HCT116 (cell line): ENCODE data around the gene COTL1. TPM values are rescaled to one million over a fixed set of nuclear protein-coding genes. Genes with fewer than 3 reads are reported as not detected.

ENCODE experiments used
- ATAC-seq: fragments of 200-7000 bp; cut with Tn5 transposase; 2 replicates; pipeline ENCODE4 v1.9.1; 2020; ENCODE audit warnings: mild to moderate bottlenecking, moderate library complexity
- BruUV-seq: library from RNA; stranded (reverse); fragments of 400-500 nt; replicated peaks from 2 replicates; lab custom pipeline; 2021; lab: Mats Ljungman, UMichigan
- CTCF ChIA-PET: fragments of 300-600 bp; sonication (Branson Sonifier 250); formaldehyde crosslinking; loops from one replicate; lab custom pipeline; 2021; ENCODE audit warnings: antibody characterized with exemption; lab: Charles Lee
- POLR2A ChIA-PET: fragments of 300-600, 350-600 bp; sonication (Branson Sonifier 250); formaldehyde crosslinking; loops from one replicate; lab custom pipeline; 2021; ENCODE audit warnings: antibody characterized with exemption; lab: Charles Lee
- RAD21 ChIA-PET, 2 experiments: fragments of 300-600 bp; sonication (Branson Sonifier 250); formaldehyde crosslinking; loops; one replicate each; lab custom pipeline; 2023; ENCODE audit warnings: low total read pairs in 2 of 2; ENCODE audit not compliant: uncharacterized antibody in 2 of 2, unreplicated experiment in 2 of 2, low non-redundant PET in 1 of 2; lab: Charles Lee
- DNase-seq: peaks from one replicate; pipeline ENCODE4 v3.0.0-alpha.2; 2010; ENCODE audit warnings: low read depth, low spot score
- H2AFZ ChIP-seq: fragments of 200-600 bp; shearing (Covaris generic), sonication (generic); 2 replicates; pipeline ENCODE4 v1.6.1; 2017; ENCODE audit warnings: low read depth, mixed run types, mixed read lengths, antibody characterized with exemption, low read length; ENCODE audit not compliant: poor library complexity, severe bottlenecking
- H3K27ac ChIP-seq: 2 replicates; pipeline ENCODE4 v1.5.1; 2012; ENCODE audit warnings: low read depth, low read length
- H3K27me3 ChIP-seq: fragments of 200-600 bp; sonication (generic); 2 replicates; pipeline ENCODE4 v1.6.1; 2016; ENCODE audit warnings: mixed run types, low read length, mixed read lengths; ENCODE audit not compliant: insufficient read depth
- H3K36me3 ChIP-seq, 2 experiments: fragments of 200-500 bp in 1 of 2; fragments of 200-600 bp in 1 of 2; sonication (Bioruptor generic) in 1 of 2; sonication (generic) in 1 of 2; 2 replicates each; pipeline versions ENCODE4 v1.5.1 to v1.6.1; 2014 to 2016; ENCODE audit warnings: low read length in 2 of 2, inconsistent platforms in 1 of 2, mixed read lengths in 1 of 2, mixed run types in 1 of 2; ENCODE audit not compliant: insufficient read depth in 2 of 2, control insufficient read depth in 1 of 2
- H3K4me1 ChIP-seq, 2 experiments: fragments of 200-600 bp in 1 of 2; sonication (generic) in 1 of 2; 2 replicates each; pipeline versions ENCODE4 v1.5.1 to v1.6.1; 2012 to 2017; ENCODE audit warnings: low read length in 2 of 2, inconsistent platforms in 1 of 2, mild to moderate bottlenecking in 1 of 2, mixed read lengths in 1 of 2, mixed run types in 1 of 2, moderate library complexity in 1 of 2; ENCODE audit not compliant: insufficient read depth in 2 of 2, control insufficient read depth in 1 of 2
- H3K4me2 ChIP-seq: fragments of 200-600 bp; sonication (generic); 2 replicates; pipeline ENCODE4 v1.6.1; 2017; ENCODE audit warnings: mixed run types, low read length, mixed read lengths
- H3K4me3 ChIP-seq, 2 experiments: fragments of 200-600 bp in 1 of 2; sonication (generic) in 1 of 2; replicated peaks in 1 of 2; 2 replicates each; pipeline ENCODE4 v1.5.1; 2011 to 2016; ENCODE audit warnings: low read length in 2 of 2, control low read depth in 1 of 2, low read depth in 1 of 2, mild to moderate bottlenecking in 1 of 2, mixed read lengths in 1 of 2, mixed run types in 1 of 2
- H3K79me2 ChIP-seq: fragments of 200-600 bp; sonication (generic); 2 replicates; pipeline ENCODE4 v1.6.1; 2017; ENCODE audit warnings: mild to moderate bottlenecking, mixed run types, low read length, moderate library complexity, mixed read lengths; ENCODE audit not compliant: insufficient read depth
- H3K9ac ChIP-seq: fragments of 200-600 bp; sonication (generic); 2 replicates; pipeline ENCODE4 v1.6.1; 2016; ENCODE audit warnings: low read length, mixed read lengths
- H3K9me2 ChIP-seq: fragments of 200-600 bp; sonication (generic), shearing (Covaris generic); 2 replicates; pipeline ENCODE4 v1.6.1; 2017; ENCODE audit warnings: mixed run types, mild to moderate bottlenecking, moderate library complexity; ENCODE audit not compliant: insufficient read depth
- H3K9me3 ChIP-seq, 2 experiments: fragments of 200-500 bp in 1 of 2; fragments of 200-600 bp in 1 of 2; sonication (Bioruptor generic) in 1 of 2; sonication (generic) in 1 of 2; 2 replicates each; pipeline ENCODE4 v1.6.1; 2014 to 2017; ENCODE audit warnings: low read length in 2 of 2, mixed read lengths in 2 of 2, inconsistent platforms in 1 of 2, low read depth in 1 of 2, mild to moderate bottlenecking in 1 of 2, mixed run types in 1 of 2, moderate library complexity in 1 of 2; ENCODE audit not compliant: control insufficient read depth in 1 of 2, insufficient read depth in 1 of 2
- H4K20me1 ChIP-seq: fragments of 200-600 bp; sonication (generic), shearing (Covaris generic); 2 replicates; pipeline ENCODE4 v1.6.1; 2017; ENCODE audit warnings: mixed run types, mild to moderate bottlenecking, moderate library complexity; ENCODE audit not compliant: insufficient read depth
- CBX3 ChIP-seq: IDR thresholded peaks from 2 replicates; pipeline ENCODE4 v1.6.1; 2012; ENCODE audit warnings: low read depth
- CEBPB ChIP-seq: IDR thresholded peaks from 2 replicates; pipeline ENCODE4 v1.6.1; 2012; ENCODE audit warnings: low read depth
- ELF1 ChIP-seq: IDR thresholded peaks from 2 replicates; pipeline ENCODE4 v1.6.1; 2012; ENCODE audit warnings: low read depth, borderline replicate concordance
- EZH2 ChIP-seq: fragments of 200-600 bp; sonication (generic); IDR thresholded peaks from 2 replicates; pipeline ENCODE4 v1.6.1; 2017; ENCODE audit warnings: antibody characterized with exemption, mixed run types
- EZH2phosphoT487 ChIP-seq: fragments of 200-600 bp; IDR thresholded peaks from 2 replicates; pipeline ENCODE4 v1.6.1; 2018; ENCODE audit warnings: antibody characterized with exemption, borderline replicate concordance
- JUND ChIP-seq: IDR thresholded peaks from 2 replicates; pipeline ENCODE4 v1.6.1; 2012
- REST ChIP-seq: IDR thresholded peaks from 2 replicates; pipeline ENCODE4 v1.6.1; 2012; ENCODE audit warnings: low read depth
- ZBTB33 ChIP-seq: IDR thresholded peaks from 2 replicates; pipeline ENCODE4 v1.6.1; 2011; ENCODE audit warnings: mild to moderate bottlenecking, low read length, moderate library complexity; ENCODE audit not compliant: insufficient replicate concordance; ENCODE audit errors: extremely low read depth
- intact Hi-C: fragments of 100-400 bp; cut with micrococcal nuclease; formaldehyde crosslinking; loops from 2 replicates; pipeline ENCODE4 v1.10.0; 2022
- total RNA-seq: library from RNA; stranded (reverse); gene quantifications from one replicate; pipeline ENCODE4 v1.2.1, GENCODE V29; 2021; ENCODE audit not compliant: unreplicated experiment

Gene COTL1
- total RNA-seq, 1 experiment from 2014 or later = 276 TPM

- ChIA-PET POLR2A (no interaction called here), CTCF (no interaction called here), RAD21 (interaction anchor here in 1 of 2 experiments (0.6 kb wide), 1 partner anchor 19 kb away, joined by 3 read pairs; no protein-coding TSS in a partner anchor)
- H3K36me3 ChIP-seq = peaks cover 0 to 14% of the 10 kb centered on the region in 2 experiments; a peak in 2 of 4 replicates
- H3K79me2 ChIP-seq = peaks cover 54% of the 10 kb centered on the region; the same call in 1 of the 2 replicates
- no peak overlapping the region for H3K4me3 ChIP-seq
- H3K4me1 ChIP-seq = peaks cover 0 to 9% of the 10 kb centered on the region in 2 experiments; a peak in 1 of 4 replicates
- BruUV-seq = no TSS peak
- H2AFZ ChIP-seq = no peak overlapping the region
- ATAC-seq (no peak), DNase-seq (no peak)
- no peak overlapping the region for H3K27ac ChIP-seq
- H3K27me3 ChIP-seq = no peaks in the 10 kb centered on the region
- intact Hi-C loops = no loop called here
- TF ChIP-seq REST = no peak
- H4K20me1 ChIP-seq = no peaks in the 10 kb centered on the region
- no peak overlapping the region for H3K9ac ChIP-seq
- H3K9me2 ChIP-seq = no peaks in the 10 kb centered on the region
- H3K4me2 ChIP-seq = no peak overlapping the region
- peaks cover 0 to 13% of the 10 kb centered on the region in 2 experiments; a peak in 1 of 4 replicates for H3K9me3 ChIP-seq
Observed at GRCh38 chr16:84571506-84571905, 46.4 kb downstream of the COTL1 start.

- no peak overlapping the region for H3K9ac ChIP-seq
- H3K9me2 ChIP-seq = no peaks in the 10 kb centered on the region
- DNase-seq (no peak), ATAC-seq (no peak)
- ChIA-PET CTCF (no interaction called here), RAD21 (interaction anchor here in 1 of 2 experiments (0.6 kb wide), 1 partner anchor 19 kb away, joined by 3 read pairs; no protein-coding TSS in a partner anchor), POLR2A (no interaction called here)
- no peak overlapping the region for H3K4me3 ChIP-seq
- H3K4me2 ChIP-seq = no peak overlapping the region
- H4K20me1 ChIP-seq = no peaks in the 10 kb centered on the region
- intact Hi-C loops = no loop called here
- no peaks in the 10 kb centered on the region for H3K27me3 ChIP-seq
- H3K4me1 ChIP-seq = peaks cover 0 to 9% of the 10 kb centered on the region in 2 experiments; a peak in 1 of 4 replicates
- BruUV-seq = no TSS peak
- H2AFZ ChIP-seq = no peak overlapping the region
- H3K79me2 ChIP-seq = peaks cover 48% of the 10 kb centered on the region; the same call in 1 of the 2 replicates
- peaks cover 0 to 19% of the 10 kb centered on the region in 2 experiments; a peak in 3 of 4 replicates for H3K36me3 ChIP-seq
- H3K27ac ChIP-seq = no peak overlapping the region
- H3K9me3 ChIP-seq = peaks cover 0 to 13% of the 10 kb centered on the region in 2 experiments; a peak in 1 of 4 replicates
- TF ChIP-seq JUND (no peak), REST (no peak), ZBTB33 (no peak), ELF1 (no peak), EZH2 (no peak), CEBPB (no peak), CBX3 (no peak), EZH2phosphoT487 (no peak)
Observed at GRCh38 chr16:84570739-84571403, 47.0 kb downstream of the COTL1 start.
